GM18951 (cell line): ENCODE results near the gene BLTP3A.
"Not testable (repeated sequence)": the region's sequence is repeated elsewhere in the genome, so short reads cannot be mapped to it uniquely, and the experiment has no call there.

Experiments used
- POLR2A ChIP-seq: IDR thresholded peaks from 4 replicates; pipeline ENCODE4 v1.6.1; 2011; ENCODE audit warnings: mild to moderate bottlenecking; ENCODE audit not compliant: insufficient read length, insufficient read depth; ENCODE audit errors: extremely low read depth
- in situ Hi-C: fragments of 300-500 bp; cut with MboI; formaldehyde crosslinking; loops from one replicate; pipeline ENCODE4 v1.12.0; 2022; ENCODE audit warnings: low sequenced_read_pairs, mixed read lengths, inconsistent platforms; ENCODE audit not compliant: unreplicated experiment

Gene BLTP3A, protein sequence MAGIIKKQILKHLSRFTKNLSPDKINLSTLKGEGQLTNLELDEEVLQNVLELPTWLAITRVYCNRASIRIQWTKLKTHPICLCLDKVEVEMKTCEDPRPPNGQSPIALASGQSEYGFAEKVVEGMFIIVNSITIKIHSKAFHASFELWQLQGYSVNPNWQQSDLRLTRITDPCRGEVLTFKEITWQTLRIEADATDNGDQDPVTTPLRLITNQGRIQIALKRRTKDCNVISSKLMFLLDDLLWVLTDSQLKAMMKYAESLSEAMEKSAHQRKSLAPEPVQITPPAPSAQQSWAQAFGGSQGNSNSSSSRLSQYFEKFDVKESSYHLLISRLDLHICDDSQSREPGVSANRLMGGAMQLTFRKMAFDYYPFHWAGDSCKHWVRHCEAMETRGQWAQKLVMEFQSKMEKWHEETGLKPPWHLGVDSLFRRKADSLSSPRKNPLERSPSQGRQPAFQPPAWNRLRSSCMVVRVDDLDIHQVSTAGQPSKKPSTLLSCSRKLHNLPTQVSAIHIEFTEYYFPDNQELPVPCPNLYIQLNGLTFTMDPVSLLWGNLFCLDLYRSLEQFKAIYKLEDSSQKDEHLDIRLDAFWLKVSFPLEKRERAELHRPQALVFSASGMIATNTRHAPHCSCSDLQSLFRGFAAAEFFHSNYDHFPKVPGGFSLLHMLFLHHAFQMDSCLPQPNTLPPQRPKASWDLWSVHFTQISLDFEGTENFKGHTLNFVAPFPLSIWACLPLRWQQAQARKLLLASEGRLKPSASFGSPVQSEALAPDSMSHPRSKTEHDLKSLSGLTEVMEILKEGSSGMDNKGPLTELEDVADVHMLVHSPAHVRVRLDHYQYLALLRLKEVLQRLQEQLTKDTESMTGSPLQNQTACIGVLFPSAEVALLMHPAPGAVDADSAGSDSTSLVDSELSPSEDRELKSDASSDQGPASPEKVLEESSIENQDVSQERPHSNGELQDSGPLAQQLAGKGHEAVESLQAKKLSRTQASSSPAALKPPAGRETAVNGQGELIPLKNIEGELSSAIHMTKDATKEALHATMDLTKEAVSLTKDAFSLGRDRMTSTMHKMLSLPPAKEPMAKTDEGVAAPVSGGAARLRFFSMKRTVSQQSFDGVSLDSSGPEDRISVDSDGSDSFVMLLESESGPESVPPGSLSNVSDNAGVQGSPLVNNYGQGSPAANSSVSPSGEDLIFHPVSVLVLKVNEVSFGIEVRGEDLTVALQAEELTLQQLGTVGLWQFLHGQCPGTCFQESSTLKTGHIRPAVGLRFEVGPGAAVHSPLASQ (N-terminal part only)

DNA sequence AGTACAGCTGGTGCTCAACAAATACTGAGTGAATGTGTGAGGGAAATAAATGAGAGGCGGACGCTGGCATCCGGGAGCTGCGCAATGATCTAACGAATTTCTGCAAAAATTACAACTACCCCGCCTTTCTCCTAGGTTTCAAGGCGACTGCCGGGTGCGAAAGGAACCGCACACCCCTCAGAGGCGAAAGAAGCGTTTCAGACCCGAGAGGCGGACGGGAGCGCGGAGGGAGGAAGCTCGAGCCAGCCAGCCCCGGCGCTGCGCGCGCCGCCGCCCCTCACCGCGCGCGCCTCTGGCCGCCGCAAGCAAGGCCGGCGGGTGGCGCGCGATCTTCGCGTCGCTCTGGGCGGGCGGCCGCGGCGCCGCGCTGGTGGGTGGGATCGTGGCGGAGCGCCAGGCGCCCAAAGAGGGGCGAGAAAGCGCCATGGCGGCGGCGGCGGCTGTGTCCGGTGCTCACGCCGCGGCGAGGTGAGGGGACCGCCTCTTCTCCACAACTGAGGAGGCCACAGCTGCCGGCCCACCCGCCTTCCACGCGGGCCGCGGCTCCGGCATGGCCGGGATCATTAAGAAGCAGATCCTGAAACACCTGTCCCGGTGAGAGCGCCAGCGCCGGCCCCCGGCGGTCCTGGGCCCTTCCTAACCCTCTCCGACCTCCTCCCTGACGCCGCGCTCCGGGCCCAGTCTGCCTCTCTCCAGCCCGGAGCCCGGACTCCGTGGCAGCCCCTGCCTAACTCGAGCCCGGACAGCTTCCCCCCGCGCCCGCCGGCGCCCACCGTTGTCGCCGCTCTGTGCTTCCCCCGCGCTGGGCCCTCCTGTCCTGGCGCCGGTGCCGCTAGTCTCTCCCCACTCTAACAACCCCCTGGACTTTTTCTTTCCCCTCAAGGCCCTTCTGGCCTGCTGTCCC is at the start of gene BLTP3A:
Gene BLTP3A (plus strand): TSS at position 383 of the 904 bp plus-strand sequence. CDS start 168 bp downstream, at position 551.
- in situ Hi-C loops, result no loop called here
- TF ChIP-seq POLR2A, result peak; percentile 87

DNA sequence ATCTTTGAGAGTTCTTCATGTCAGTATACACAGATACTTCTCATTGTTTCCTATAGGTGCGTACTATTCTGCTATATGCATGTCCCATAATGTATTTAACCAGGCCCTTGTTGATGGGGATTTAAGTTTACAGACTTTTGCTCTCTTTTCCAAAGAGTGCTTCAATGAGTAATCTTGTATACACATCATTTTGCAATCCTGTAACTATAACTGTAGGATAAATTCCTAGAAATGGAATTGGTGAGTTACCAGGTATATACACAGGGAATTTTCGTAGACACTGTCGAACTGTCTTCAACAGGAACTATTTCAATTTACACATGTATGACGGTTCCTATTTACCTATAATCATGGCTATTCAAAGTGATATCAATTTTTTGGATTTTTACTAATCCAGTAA is 49.8 kb upstream of the BLTP3A start:
- TF ChIP-seq POLR2A, result no peak
- in situ Hi-C loops, result no loop called here

DNA sequence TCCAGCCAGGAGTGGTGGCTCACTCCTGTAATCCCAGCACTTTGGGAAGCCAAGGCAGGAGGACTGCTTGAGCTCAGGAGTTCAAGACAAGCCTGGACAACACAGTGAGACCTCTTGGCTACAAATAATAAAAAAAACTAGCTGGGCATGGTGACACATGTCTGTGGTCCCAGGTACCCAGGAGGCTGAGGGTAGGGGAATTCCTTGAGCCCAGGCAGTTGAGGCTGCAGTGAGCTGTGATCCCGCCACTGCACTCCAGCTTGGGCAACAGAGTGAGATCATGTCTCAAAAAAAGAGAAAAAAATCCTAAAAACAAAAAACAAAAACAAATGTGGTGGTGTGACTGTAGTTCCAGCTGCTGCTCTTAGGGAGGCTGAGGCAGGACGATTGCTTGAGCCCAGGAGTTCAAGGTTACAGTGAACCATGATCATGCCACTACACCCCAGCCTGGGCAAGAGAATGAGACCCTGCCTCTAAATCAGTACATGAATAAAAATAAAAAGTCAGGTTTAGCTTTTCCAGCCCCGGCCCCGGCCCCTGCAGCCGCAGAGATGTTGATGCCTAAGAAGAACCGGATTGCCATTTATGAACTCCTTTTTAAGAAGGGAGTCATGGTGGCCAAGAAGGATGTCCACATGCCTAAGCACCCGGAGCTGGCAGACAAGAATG is 48.1 kb upstream of the BLTP3A start:
- in situ Hi-C loops, result no loop called here
- TF ChIP-seq POLR2A, result no peak

DNA sequence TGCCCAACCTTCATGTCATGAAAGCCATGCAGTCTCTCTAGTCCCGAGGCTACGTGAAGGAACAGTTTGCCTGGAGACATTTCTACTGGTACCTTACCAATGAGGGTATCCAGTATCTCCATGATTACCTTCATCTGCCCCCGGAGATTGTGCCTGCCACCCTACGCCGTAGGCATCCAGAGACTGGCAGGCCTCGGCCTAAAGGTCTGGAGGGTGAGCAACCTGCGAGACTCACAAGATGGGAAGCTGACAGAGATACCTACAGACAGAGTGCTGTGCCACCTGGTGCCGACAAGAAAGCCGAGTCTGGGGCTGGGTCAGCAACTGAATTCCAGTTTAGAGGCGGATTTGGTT is 47.6 kb upstream of the BLTP3A start:
- in situ Hi-C loops, result not testable (repeated sequence)

DNA sequence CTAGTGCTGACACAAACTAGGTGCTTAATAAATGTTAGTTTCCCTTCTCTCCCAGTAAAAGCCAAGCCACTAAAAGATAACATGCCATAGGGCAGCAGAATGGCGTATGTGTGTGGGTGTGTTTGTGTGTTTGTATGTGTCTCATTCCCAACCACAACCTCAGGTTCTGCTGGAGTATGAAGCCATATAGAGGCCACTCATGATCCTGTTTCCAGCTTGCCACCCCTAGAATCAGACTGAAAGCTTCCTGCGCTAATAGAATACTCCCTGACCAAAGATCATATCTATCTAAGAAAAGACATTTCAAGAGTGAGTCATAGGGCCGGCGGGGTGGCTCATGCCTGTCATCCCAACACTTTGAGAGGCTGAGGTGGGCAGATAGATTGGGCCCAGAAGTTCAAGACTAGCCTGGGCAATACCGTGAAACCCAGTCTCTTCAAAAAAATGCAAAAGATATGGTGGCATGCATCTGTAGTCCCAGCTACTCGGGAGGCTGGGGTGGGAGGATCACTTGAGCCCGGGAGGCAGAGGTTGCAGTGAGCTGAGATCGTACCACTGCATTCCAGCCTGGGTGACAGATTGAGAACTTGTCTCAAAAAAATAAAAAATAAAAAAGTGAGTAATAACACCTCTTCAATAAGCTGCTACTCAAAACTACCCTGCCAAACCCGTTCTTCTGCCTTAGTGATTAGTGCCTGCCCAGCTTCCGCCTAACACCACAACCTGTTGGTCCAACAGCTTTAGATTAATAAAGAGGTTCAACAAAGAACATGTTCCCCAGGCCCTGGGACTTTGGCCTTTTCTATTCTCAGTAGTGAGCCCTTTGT is 46.4 kb upstream of the BLTP3A start:
- in situ Hi-C loops, result no loop called here
- no peak for TF ChIP-seq POLR2A

- no peak for TF ChIP-seq POLR2A
- in situ Hi-C loops, result no loop called here
These were observed 45.6 kb upstream of the BLTP3A start for GRCh38 chr6:34746104-34746846.

GRCh38 chr6:34748757-34749156 is 43.1 kb upstream of the BLTP3A start:
- in situ Hi-C loops, result no loop called here
- TF ChIP-seq POLR2A, result no peak

GRCh38 chr6:34756513-34756856 is 35.4 kb upstream of the BLTP3A start:
- in situ Hi-C loops, result not testable (repeated sequence)

GRCh38 chr6:34757687-34758274 is 34.1 kb upstream of the BLTP3A start:
- in situ Hi-C loops, result no loop called here
- no peak for TF ChIP-seq POLR2A

- no peak for TF ChIP-seq POLR2A
- in situ Hi-C loops, result no loop called here
These were observed 31.8 kb upstream of the BLTP3A start for GRCh38 chr6:34760108-34760507.

- in situ Hi-C loops, result not testable (repeated sequence)
These were observed 30.2 kb upstream of the BLTP3A start for GRCh38 chr6:34761681-34762080.
